ENCODE results near the gene SFMBT2.

GRCh38 chr10:7302392-7302906 lies 108.4 kb downstream of the SFMBT2 start:
- TF ChIP-seq YY1 (IDR thresholded peaks at IDR 0.05; ENCODE audit: insufficient read depth, insufficient read length) (no peak), ZNF274 (IDR thresholded peaks at IDR 0.05; ENCODE audit: low read depth, low read length) (no peak)

All from NT2/D1 (cell line).